GM19397 (cell line): ENCODE measurements around the gene ZBTB43.
A peak's percentile ranks its signal among the peaks of the same experiment; 100 is the strongest.

Source experiments
- ATAC-seq: cut with Tn5 transposase; IDR thresholded peaks from one replicate; pipeline ENCODE4 v1.9.1; 2021; ENCODE audit warnings: mild to moderate bottlenecking, moderate library complexity; ENCODE audit not compliant: unreplicated experiment

ZBTB43 gene

GRCh38 chr9:126856326-126856877 lies 51.6 kb downstream of the ZBTB43 start:
- no peak for ATAC-seq

- ATAC-seq, result no peak
Observed at GRCh38 chr9:126857261-126857960, 52.6 kb downstream of the ZBTB43 start.

- no peak for ATAC-seq
Observed at GRCh38 chr9:126859111-126859510, 54.3 kb downstream of the ZBTB43 start.

- ATAC-seq, result peak; percentile 73
Observed at GRCh38 chr9:126860077-126860756, 55.4 kb downstream of the ZBTB43 start, which contains the start of gene ZBTB34. TSS of gene ZBTB34 (plus strand) at chr9:126860639. CDS start at chr9:126879400, 18,761 bp downstream.

- ATAC-seq, result peak; percentile 37
Observed at GRCh38 chr9:126860757-126861466, 56.1 kb downstream of the ZBTB43 start.

GRCh38 chr9:126861707-126862103 lies 56.9 kb downstream of the ZBTB43 start:
- no peak for ATAC-seq

GRCh38 chr9:126862104-126862761 lies 57.4 kb downstream of the ZBTB43 start:
- ATAC-seq, result no peak

GRCh38 chr9:126864771-126865170 lies 59.9 kb downstream of the ZBTB43 start:
- ATAC-seq, result no peak

GRCh38 chr9:126869368-126869767 lies 64.5 kb downstream of the ZBTB43 start:
- no peak for ATAC-seq

GRCh38 chr9:126872516-126872915 lies 67.7 kb downstream of the ZBTB43 start:
- ATAC-seq, result no peak

- ATAC-seq, result no peak
Observed at GRCh38 chr9:126874546-126875314, 69.9 kb downstream of the ZBTB43 start.

- ATAC-seq, result no peak
Observed at GRCh38 chr9:126875756-126876510, 71.1 kb downstream of the ZBTB43 start.

- ATAC-seq, result no peak
Observed at GRCh38 chr9:126876531-126876930, 71.7 kb downstream of the ZBTB43 start.

- no peak for ATAC-seq
Observed at GRCh38 chr9:126877418-126877817, 72.6 kb downstream of the ZBTB43 start.

GRCh38 chr9:126879288-126879687 lies 74.4 kb downstream of the ZBTB43 start:
- no peak for ATAC-seq

- ATAC-seq, result no peak
Observed at GRCh38 chr9:126880226-126880946, 75.5 kb downstream of the ZBTB43 start.

GRCh38 chr9:126880947-126881332 lies 76.1 kb downstream of the ZBTB43 start:
- no peak for ATAC-seq

- ATAC-seq, result no peak
Observed at GRCh38 chr9:126882746-126883145, 77.9 kb downstream of the ZBTB43 start.

GRCh38 chr9:126883636-126884035 lies 78.8 kb downstream of the ZBTB43 start:
- no peak for ATAC-seq
